HG03378 (cell line): ENCODE data around the gene BCKDHA.
"Not testable (repeated sequence)": the region's sequence is repeated elsewhere in the genome, so short reads cannot be mapped to it uniquely, and the experiment has no call there.

Source experiments
- ATAC-seq: cut with Tn5 transposase; IDR thresholded peaks from one replicate; pipeline ENCODE4 v1.9.1; 2021; ENCODE audit warnings: mild to moderate bottlenecking, moderate library complexity; ENCODE audit not compliant: unreplicated experiment

BCKDHA gene

DNA sequence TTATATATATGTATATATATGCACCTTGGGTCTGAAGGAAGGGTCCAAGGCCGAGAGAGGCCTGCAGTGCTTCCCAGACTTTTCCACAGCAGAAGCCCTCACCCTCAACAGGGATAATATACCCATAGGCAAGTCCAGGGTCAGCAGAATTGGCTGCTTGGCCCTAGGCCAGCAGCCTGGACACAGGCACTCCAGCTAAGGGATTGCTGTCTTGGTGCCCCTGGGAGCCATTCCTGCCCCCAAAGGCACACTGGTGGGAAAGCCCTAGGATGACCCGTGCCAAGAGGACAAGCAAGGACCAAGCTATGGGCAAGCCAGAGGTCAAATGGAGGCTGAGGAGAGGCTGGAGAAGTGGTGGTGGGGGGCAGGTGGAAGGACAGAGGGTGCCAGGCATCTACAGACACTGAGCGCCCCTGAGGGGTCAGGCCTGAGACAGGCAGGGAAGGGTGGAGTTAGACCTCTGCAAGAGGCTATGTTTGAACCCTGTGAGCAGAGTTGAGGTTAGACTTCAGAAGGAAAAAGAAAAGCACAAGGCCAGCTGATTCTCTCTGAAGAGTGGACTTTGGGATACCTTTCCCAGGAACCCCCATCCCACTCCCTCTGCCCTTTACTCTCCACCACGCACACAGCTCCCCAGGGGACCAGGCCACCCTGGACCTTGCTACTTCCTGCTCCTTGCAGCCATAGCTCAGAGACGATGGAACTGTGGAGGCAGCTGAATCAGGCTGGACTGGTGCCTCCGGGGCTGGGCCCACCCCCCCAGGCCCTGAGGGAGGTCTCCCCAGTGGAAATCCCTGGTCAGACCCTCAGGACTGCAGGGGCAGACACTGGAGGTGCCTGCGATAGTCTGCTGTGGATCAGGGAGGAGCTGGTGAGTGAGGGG lies 45.1 kb downstream of the BCKDHA start, which contains the start of gene ERICH4:
Gene ERICH4 (plus strand): TSS at position 684 of the 883 bp plus-strand sequence. CDS start 14 bp downstream, at position 698.
- ATAC-seq, result no peak

DNA sequence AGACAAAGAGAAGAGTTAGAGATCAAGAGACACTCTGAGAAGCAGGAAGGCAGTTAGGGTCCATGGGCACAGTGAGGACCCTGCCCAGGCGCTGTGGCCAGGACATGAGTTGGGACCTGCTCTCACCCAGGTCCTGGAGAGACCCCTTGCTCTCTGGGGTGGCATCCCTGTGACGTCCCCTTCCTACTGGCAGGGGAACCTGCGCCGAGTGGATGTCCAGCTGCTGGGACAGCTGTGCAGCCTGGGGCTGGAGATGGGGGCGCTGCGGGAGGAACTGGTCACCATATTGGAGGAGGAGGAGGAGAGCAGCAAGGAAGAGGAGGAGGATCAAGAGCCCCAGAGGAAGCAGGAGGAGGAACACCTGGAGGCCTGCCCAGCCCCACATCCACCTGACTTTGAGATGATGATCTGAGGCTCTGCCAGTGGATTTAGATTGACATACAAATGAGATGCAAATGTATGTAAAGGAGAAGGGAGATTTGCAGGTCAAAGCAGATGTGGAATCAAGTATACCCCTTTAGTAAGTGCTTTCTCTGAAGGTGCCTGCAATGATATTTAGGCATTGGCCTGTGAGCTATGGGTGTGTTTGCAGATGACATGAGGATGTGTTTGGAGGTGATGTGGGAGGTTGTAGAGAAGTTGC lies 46.3 kb downstream of the BCKDHA start:
- no peak for ATAC-seq

DNA sequence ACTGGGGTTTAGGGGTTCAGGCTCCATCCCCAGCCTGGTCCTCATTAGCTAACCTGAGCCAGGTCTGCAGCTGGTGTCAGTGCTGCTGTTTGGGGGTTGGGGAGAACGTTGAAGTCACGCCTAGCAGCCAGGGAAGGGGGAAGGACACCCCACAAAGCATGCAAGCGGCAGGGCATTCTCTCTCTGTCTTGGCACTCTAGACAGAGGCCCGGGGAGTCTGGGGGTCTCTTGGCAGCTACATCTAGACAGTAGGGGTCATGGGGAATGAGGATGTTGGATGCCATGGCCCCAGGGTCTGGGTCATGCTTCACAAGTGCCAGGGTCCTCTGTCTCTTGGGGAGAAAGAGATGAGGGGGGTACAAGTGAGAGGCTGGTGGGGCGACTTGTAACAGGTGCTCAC lies 48.0 kb downstream of the BCKDHA start:
- no peak for ATAC-seq

DNA sequence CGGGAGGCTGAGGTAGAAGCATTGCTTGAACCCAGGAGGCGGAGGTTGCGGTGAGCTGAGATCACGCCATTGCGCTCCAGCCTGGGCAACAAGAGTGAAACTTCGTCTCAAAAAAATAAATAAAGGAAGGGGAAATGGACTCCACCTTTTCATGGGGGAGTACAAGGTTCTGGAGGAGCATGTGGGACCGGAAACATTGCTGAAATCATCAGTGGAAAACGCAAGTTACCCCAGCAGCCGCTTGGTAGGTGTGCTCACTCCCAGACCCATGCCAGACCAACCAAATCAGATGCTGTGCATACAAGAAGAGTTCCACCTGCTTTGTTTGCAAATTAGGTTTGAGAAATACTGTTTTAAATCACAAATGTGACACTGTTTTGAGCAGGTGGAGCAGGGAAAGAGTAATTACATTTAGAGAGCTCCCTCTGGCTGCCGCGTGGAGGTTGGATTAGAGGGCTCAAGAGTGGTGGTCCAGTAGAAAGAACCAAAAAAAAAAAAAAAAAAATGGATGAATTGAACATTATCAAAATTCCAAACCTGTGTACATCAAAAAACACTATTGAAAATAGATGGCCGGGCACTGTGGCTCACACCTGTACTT lies 50.2 kb downstream of the BCKDHA start:
- ATAC-seq, result no peak

DNA sequence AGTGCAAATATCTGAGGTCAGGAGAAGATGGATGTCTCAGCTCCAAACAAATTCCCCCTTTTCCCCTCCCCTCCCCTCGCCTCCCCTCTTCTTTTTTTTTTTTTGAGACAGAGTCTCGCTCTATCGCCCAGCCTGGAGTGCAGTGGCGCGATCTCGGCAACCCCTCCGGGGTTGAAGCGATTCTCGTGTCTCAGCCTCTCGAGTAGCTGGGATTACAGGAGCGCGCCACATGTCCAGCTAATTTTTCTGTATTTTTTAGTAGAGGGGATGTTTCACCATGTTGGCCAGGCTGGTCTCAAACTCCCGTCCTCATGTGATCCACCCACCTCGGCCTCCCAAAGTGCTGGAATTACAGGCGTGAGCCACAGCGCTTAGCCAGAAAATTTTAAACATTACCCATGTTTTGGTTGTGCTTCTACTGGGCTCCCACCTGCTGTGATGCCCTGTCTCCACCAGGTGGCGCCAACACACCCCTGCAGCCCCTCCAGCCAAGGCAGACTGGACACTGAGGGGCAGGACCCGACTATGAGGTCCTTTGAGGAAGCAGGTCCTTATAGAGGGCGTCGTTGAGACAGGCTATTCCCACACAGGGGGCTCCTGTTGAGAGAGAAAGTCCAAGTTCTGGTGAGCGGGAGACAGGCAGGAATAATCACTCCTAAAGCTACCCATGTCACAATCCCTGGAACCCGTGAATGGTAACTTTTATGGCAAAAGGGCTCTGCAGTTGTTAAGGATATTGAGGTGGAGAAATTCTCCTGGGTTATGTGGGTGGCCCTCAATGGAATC lies 51.7 kb downstream of the BCKDHA start:
- ATAC-seq, result no peak

DNA sequence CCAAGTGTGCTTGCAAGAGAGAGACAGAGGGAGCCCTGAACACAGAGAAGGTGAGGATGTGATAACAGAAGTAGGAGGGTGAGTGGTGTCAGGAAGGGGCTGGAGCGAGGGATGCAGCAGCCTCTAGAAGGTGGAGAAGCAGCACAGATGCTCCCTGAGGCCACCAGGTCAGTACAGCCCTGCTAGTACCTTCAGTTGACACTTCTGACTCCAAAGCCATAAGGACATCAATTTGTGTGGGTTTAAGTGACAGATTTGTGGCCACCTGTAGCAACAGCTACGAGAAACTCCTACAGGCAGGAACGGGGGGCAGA lies 52.2 kb downstream of the BCKDHA start:
- no peak for ATAC-seq

DNA sequence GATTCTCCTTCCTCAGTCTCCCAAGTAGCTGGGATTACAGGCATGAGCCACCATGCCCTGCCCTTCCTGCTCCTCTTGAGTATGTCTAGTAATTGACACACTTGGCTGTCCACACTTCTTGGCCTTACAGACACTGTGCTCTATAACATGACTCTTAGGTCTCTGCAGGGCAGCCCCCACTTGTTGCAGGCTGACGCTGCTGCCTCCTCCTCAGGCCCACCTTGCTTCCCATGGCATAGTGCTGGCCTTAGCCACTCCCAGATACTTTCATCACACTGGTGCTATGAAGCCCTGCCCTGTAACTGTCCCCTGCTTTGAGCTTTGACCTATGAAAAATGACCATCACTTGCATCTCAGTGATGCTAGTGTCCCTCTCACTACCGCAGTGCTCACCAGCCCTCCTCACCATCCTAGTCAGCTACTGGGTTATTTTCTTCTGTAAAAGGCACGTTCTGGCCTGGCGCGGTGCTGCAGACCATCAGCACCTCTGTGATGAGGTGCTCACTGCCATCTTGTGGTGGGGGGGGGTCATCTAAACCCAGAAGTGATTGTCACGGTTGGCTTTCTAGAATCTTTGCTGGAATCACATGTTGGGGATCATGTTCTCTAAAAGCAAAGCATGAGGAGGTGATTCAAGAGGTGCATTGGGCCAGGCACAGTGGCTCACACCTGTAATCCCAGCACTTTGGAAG lies 55.1 kb downstream of the BCKDHA start:
- ATAC-seq, result no peak

DNA sequence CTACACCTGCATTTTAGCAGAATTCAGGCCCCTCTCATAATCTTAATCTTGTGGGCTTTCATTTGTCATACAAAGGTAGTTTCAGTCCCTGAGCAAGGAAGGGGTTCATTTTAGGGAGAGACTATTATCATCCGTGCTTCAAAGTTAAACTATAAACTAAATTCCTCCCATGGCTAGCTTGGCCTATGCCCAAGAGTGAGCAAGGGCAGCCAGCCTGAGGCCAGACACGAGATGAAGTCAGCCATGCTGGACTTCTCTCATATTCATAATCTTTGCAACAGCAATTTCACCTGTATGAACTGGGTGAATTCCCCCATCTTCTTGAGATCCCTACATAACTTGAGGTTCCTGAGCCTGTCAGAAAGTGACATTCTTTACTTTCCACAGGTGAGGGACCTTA lies 58.3 kb downstream of the BCKDHA start:
- no peak for ATAC-seq

DNA sequence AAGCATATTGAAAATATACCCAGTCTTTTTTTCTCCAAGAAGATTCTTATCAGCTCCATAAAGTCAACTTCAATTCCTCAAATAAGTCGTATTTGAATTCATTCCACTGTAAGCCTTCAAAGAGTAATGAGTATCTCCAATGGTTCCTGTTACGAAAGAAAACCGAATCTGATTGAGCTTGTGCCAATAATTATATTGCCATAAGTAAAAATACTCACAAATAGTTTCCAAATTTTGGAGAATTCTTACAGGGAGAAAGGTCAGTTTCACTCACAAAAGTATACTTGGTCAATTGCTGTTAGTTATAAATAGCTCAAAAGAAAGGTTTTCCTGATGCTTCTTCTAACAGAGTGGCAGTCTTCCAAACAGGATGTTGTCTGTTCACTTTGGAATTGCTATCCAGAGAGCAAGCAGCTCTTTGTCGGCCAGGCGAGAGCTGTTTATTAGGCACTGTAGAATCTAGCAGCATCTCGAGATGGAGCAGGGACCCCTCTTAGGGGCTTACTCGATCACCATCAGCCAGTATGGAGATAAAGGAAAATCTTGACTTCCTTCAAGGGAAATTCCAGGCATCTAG lies 58.8 kb downstream of the BCKDHA start:
- ATAC-seq, result no peak

DNA sequence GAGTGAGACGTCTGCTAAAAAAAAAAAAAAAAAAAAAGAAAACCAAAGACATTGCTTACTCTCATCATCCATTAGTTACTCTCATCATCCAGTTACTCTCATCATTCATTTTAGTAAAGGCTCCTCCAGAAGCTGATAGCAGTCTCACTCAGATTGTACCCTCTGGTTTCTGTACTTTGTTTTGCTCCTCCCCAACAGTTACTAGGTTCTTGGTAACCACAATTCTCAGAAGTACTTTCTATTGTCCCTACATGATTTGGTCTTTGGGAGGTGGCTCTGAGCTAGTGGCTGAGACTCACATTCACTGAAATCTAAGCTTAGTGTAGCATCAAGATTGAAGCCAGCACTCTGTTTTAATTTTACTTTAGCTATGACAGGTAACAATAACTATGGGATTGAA lies 59.6 kb downstream of the BCKDHA start:
- peak; percentile 75 for ATAC-seq

DNA sequence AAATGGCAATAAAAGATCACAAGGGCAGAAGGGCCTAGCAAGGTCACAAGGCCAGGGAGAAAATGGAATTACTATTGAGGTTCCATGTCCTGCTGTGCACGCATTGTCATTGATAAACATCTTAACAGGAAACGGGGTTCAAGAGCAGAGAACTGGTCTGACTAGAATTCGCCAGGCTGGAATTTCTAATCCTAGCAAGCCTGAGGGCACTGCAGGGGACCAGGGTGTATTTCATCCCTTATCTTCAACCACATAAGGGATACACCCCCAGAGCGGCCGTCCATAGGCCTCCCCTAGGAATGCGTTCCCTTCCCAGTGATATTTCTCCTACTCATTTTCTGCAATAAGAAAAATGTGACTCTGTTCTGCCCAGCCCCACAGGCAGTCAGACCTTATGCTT lies 64.9 kb downstream of the BCKDHA start:
- no peak for ATAC-seq

DNA sequence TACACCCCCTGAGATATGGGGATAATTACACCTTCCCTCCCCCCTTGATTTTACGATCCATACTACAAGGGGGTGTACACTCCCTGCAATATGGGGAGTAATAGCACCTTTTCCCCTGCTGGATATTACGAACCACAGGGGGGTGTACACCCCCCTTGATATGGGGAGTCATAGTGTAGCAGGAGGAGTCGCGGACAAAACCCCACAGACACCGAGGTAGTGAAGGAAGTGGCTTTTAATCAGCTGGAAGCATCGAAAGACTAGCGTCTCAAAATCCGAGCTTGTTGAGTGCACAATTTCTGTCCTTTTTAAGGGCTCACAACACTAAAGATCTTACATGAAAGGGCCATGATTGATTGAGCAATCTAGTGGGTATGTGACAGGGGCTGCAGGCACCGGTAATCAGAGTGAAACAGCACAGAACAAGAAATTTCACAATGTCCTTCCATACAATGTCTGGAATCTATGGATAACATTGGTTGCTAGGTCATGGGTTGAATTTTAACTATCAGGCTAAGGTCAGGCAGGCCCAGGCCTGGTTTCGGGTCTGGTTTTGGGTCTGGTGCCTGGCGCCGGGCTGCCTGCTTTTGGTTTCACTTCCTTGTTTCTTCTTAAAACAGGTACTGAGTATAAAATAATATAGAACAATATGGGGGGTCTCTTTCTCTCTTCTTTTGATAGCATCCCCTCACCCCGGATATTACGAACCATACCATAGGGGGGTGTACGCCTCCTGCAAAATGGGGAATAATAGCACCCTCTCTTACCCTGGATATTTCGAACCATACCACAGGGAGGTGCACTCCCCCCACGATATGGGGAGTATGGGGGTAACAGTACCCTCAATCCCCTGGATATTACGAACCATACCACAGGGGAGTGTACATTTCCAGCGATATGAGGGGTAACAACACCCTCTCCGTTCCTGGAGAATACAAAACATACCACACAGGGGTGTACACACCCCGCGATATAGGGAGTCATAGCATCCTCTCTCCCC lies 65.9 kb downstream of the BCKDHA start:
- not testable (repeated sequence) for ATAC-seq
